Activated CD8-positive, alpha-beta memory T cell treated with anti-CD3 and anti-CD28 coated beads for 24 hours (primary cell): ENCODE results near the gene AFTPH.

Experiments
- DNase-seq: peaks from one replicate; pipeline ENCODE4 v3.0.0-alpha.2; 2020

The AFTPH gene

GRCh38 chr2:64615192-64615763 is 91.2 kb downstream of the AFTPH start:
- no peak for DNase-seq

DNA sequence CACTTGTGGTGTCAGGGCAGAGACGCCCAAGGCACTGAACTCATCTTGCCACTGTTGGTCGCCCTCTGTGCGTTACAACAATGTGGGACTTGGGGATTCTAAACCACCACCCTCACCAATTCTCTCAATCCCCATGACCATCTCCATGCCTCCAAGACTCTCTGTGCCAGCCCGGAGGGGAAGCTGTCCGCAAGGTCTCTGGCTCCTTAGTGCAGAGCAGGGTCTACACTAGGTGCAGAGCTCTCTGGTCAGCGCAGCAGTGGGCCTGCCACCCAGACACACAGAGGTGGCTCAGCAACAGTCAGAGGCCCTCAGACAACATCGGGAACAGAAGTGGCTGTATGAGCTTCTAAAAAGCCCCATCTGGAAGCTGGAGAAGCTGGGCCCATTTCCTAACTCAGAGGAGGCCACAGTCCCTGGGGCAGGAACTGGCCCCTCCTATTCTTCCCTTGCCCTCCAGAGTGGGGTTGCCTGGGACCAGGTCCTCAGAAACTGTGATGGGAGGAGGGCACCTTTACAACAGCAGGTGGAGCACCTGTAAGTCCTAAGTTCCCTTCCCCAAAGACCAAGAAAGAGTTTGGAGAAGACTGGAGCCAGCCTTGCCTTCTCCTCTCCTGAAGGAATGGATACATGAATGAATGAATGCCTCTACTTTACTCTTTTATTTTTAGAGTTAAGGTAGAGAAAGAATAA is 91.9 kb downstream of the AFTPH start:
- DNase-seq: no peak

DNA sequence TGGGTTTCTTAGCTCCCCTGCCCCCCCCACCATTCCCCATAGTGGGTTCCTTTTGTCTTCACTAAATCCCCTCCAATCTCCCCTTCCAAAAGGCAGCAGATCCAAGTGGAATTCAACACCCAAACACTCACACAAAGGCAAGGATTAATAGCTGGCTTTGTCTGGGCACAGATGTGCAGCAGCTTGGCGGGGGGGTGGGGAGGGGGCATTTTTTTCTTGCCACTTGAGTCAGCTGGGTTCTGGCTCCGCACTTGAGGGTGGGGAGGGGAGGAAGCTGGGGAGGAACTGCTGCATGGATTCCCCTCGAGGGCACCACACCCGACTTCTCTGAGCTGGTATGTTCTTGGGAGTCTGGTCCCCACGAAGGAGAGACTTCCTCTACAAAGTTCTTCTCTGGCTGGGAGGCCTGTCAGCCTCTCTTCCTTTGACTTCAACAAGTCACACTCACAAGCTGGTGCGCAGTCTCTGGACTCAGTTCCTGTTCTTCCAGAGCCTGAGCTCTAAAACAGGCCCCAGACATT is 93.6 kb downstream of the AFTPH start:
- DNase-seq: no peak

- DNase-seq: no peak
These were observed 96.5 kb downstream of the AFTPH start for GRCh38 chr2:64620661-64621060.

DNA sequence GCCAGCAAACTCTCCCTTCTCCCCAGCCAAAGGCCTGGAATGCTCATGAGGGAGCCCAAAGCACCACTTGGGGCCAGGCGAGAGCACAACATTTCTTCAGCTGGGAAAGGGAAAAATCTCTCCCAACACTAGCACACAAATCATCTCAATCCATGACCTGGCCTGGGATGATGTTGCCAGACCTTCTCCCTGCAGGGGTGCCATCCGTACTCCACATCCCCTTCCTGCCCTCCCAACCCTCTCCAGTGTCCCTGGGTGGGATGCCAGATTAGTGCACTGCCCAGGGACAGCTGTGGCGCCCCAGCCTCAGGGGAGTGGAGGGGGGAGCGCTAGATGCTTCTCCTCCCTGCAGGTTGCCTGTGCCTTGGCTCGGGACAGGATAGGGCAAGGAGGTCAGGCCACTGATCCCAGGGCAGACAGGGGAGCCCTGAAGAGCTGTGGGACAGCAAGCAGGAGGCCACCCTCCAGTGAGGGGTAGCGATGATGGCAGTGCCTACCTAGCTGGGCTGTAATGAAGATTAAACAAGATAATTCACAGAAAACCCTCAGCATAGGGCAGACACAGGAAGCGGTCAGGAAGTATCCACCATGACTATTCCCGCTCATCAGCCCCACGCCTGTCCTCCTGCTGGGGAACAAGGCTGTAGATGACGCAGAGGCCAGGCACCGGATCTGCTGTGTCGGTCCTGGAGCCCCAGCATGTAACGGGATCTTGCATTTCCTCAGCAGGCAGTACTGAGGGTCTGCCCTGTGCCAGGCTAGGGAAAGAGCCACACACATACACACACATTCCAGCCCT is 98.5 kb downstream of the AFTPH start:
- no peak for DNase-seq

DNA sequence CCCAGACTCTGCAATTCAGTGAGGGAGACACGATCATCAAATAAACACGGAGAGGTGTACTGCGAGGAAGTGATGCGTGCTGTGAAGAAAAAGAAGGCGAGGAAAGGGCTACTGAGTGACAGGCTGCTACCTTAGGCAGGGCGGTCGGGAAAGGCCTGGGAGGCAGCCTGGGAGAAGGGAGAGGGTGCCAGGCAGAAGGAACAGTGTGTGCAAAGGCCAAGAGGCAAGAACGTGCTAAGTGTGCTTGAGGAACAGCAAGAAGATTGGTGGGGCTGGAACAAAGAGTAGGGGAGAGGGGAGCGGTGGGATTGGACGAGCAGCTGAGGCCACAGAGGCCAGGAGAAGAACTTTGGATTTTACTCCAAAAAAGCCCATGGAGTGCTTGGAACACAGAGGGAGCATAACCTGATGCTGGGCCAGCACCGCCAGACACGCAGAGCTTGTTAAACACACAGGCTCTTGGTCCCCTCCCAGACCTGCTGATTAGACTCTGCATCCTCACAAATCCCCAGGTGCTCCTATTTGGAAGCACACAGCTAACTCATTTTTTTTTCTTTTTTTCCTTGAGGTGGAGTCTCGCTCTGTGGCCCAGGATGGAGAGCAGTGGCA is 99.2 kb downstream of the AFTPH start:
- no peak for DNase-seq

GRCh38 chr2:64624108-64624610 is 100.0 kb downstream of the AFTPH start:
- no peak for DNase-seq

GRCh38 chr2:64624862-64625261 is 100.7 kb downstream of the AFTPH start:
- DNase-seq: no peak

- no peak for DNase-seq
These were observed 101.4 kb downstream of the AFTPH start for GRCh38 chr2:64625299-64626145.

DNA sequence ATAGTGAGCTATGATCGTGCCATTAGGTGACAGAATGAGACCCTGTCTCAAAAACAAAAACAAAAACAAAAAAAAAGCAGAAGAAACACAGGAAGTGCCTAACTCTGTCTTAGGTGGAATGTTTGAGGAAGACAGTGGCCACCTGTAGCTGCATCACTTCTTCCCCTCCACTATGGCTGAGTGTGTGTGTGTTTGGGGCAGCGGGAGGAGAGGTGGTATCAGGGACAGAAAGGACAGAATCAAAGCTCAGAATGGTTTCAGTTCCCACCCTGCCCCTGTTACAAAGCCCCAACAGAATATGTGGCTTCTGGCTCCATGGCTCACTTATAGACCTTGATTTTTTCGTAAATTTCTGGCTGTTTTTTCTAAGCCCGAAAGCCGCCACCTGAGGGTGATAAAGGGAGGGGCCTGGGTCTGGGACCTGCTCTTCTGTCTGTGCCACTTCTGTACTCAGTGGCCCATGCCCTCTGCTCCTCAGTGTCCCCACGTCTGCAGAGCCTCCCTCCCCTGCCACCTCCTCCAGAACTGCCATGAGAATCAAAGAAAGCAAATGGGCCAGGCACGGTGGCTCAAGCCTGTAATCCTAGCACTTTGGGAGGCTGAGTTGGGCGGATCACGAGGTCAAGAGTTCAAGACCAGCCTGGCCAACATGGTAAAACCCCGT is 102.2 kb downstream of the AFTPH start:
- DNase-seq: no peak

- no peak for DNase-seq
These were observed 103.0 kb downstream of the AFTPH start for GRCh38 chr2:64626963-64627760.

GRCh38 chr2:64627860-64628841 is 104.0 kb downstream of the AFTPH start:
- DNase-seq: no peak

GRCh38 chr2:64629329-64629781 is 105.2 kb downstream of the AFTPH start:
- no peak for DNase-seq

DNA sequence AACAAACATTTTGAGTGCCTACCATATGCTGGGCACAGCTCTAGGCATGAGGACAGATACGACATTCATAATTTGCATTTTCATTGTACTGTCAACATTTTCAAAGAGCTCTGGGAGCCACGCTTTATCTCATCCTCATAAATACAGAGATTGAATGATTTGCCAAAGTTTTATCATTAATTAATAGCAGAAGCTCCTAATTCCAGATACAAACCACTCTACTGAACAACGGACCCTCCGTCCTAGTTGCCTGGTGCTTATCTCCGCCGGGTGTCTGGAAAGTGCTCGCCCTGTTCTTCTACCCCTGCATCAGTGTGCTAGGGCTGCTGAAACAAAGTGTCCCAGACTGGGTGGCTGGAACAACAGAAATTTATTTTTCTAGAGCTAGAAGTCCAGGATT is 105.7 kb downstream of the AFTPH start:
- DNase-seq: no peak

- no peak for DNase-seq
These were observed 106.6 kb downstream of the AFTPH start for GRCh38 chr2:64630752-64631151.

DNA sequence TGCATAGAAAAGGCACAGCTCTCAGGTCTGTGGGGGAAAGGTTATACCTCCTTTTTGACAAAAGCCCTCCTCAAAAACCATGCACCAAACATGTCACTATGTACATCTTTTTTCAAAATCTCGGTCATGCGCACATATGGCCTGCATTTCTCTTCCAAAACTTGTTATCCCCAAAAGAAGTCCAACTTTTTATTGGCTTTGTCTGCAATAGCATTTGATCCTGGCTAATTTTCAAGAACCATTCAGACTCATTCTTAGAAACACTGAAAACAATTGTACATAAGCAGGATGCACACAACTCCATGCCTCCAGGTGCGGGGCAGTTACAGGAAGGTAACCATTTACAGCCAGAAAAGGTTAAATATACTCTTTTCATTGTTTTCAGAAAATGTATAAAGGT is 107.6 kb downstream of the AFTPH start:
- DNase-seq: no peak

- no peak for DNase-seq
These were observed 109.0 kb downstream of the AFTPH start for GRCh38 chr2:64632835-64633819.
